IMR-90 (cell line): ENCODE results near the gene ERG. TPM values are rescaled to one million over a fixed set of nuclear protein-coding genes. Genes with fewer than 3 reads are reported as not detected.

ENCODE experiments used
- ATAC-seq: fragments of 200-7000 bp; cut with Tn5 transposase; 2 replicates; pipeline ENCODE4 v1.9.1; 2020; ENCODE audit warnings: low read depth, mild to moderate bottlenecking, moderate library complexity
- BruUV-seq: library from RNA; stranded (reverse); fragments of 400-500 nt; replicated peaks from 2 replicates; lab custom pipeline; 2021; lab: Mats Ljungman, UMichigan
- CTCF ChIA-PET: fragments of 300-600 bp; formaldehyde crosslinking; extraction: SDS; loops from one replicate; lab custom pipeline; 2021; ENCODE audit warnings: antibody characterized with exemption; lab: Yijun Ruan, JAX
- POLR2A ChIA-PET: fragments of 300-600 bp; sonication (Branson Sonifier 250); formaldehyde crosslinking; loops from one replicate; lab custom pipeline; 2022; ENCODE audit warnings: antibody characterized with exemption; ENCODE audit not compliant: unreplicated experiment; lab: Charles Lee
- DNase-seq: peaks from one replicate; pipeline ENCODE4 v3.0.0; 2013
- H2AFZ ChIP-seq: replicated peaks from 2 replicates; pipeline ENCODE3; 2013; ENCODE audit warnings: low read length, mild to moderate bottlenecking; ENCODE audit not compliant: poor library complexity
- H2AK5ac ChIP-seq: 2 replicates; pipeline ENCODE4 v1.6.1; 2013; ENCODE audit warnings: low read depth, low read length, inconsistent platforms
- H2AK9ac ChIP-seq: replicated peaks from 2 replicates; pipeline ENCODE3; 2013; ENCODE audit warnings: mild to moderate bottlenecking, low read depth, low read length, moderate library complexity; ENCODE audit not compliant: poor library complexity
- H2BK120ac ChIP-seq: 2 replicates; pipeline ENCODE4 v1.6.1; 2013; ENCODE audit warnings: low read depth, low read length, inconsistent platforms
- H2BK15ac ChIP-seq: 3 replicates; pipeline ENCODE4 v1.6.1; 2013; ENCODE audit warnings: low read depth, low read length, inconsistent platforms
- H2BK20ac ChIP-seq: 2 replicates; pipeline ENCODE4 v1.6.1; 2013; ENCODE audit warnings: low read depth, mild to moderate bottlenecking, inconsistent platforms, low read length, moderate library complexity
- H2BK5ac ChIP-seq: 2 replicates; pipeline ENCODE4 v1.6.1; 2013; ENCODE audit warnings: mild to moderate bottlenecking, low read depth, low read length, inconsistent platforms; ENCODE audit not compliant: poor library complexity, severe bottlenecking
- H3K14ac ChIP-seq: replicated peaks from 2 replicates; pipeline ENCODE4 v1.6.1; 2013; ENCODE audit warnings: low read depth, low read length, inconsistent platforms
- H3K18ac ChIP-seq: 2 replicates; pipeline ENCODE4 v1.6.1; 2013; ENCODE audit warnings: low read depth, low read length, control low read depth
- H3K23ac ChIP-seq: 2 replicates; pipeline ENCODE4 v1.6.1; 2013; ENCODE audit warnings: low read depth, low read length, inconsistent platforms
- H3K27ac ChIP-seq: 2 replicates; pipeline ENCODE4 v1.5.1; 2013; ENCODE audit warnings: mild to moderate bottlenecking, control low read depth, low read length; ENCODE audit not compliant: insufficient read depth
- H3K27me3 ChIP-seq: 2 replicates; pipeline ENCODE4 v1.6.1; 2013; ENCODE audit warnings: low read length; ENCODE audit not compliant: control insufficient read depth, insufficient read depth
- H3K36me3 ChIP-seq: 2 replicates; pipeline ENCODE4 v1.6.1; 2013; ENCODE audit warnings: low read length, mixed read lengths; ENCODE audit not compliant: control insufficient read depth, insufficient read depth
- H3K4ac ChIP-seq: 2 replicates; pipeline ENCODE4 v1.6.1; 2013; ENCODE audit warnings: low read depth, low read length, inconsistent platforms
- H3K4me1 ChIP-seq: 2 replicates; pipeline ENCODE4 v1.6.1; 2013; ENCODE audit warnings: low read length, mixed read lengths; ENCODE audit not compliant: control insufficient read depth, insufficient read depth
- H3K4me2 ChIP-seq: 2 replicates; pipeline ENCODE4 v1.6.1; 2013; ENCODE audit warnings: low read depth, mild to moderate bottlenecking, control low read depth, low read length, moderate library complexity
- H3K4me3 ChIP-seq: 2 replicates; pipeline ENCODE4 v1.5.1; 2013; ENCODE audit warnings: low read depth, mild to moderate bottlenecking, control low read depth, low read length, moderate library complexity; ENCODE audit not compliant: insufficient read depth
- H3K56ac ChIP-seq: 2 replicates; pipeline ENCODE4 v1.6.1; 2013; ENCODE audit warnings: low read length, inconsistent platforms; ENCODE audit not compliant: insufficient read depth; ENCODE audit errors: extremely low read depth
- H3K79me1 ChIP-seq, 2 experiments: 2 replicates each; pipeline ENCODE4 v1.6.1; 2013; ENCODE audit warnings: low read length in 2 of 2, inconsistent platforms in 1 of 2, low read depth in 1 of 2
- H3K9ac ChIP-seq: 2 replicates; pipeline ENCODE4 v1.6.1; 2013; ENCODE audit warnings: low read depth, low read length, control low read depth
- H3K9me1 ChIP-seq: 2 replicates; pipeline ENCODE4 v1.6.1; 2013; ENCODE audit warnings: low read length, inconsistent platforms; ENCODE audit not compliant: insufficient read depth
- H3K9me3 ChIP-seq: 2 replicates; pipeline ENCODE4 v1.6.1; 2013; ENCODE audit warnings: low read length; ENCODE audit not compliant: control insufficient read depth, insufficient read depth
- H4K20me1 ChIP-seq: 2 replicates; pipeline ENCODE4 v1.6.1; 2013; ENCODE audit warnings: low read length, inconsistent platforms; ENCODE audit not compliant: insufficient read depth
- H4K5ac ChIP-seq: 2 replicates; pipeline ENCODE4 v1.6.1; 2013; ENCODE audit warnings: mild to moderate bottlenecking, low read depth, low read length, control low read depth
- H4K8ac ChIP-seq, 2 experiments: 2 replicates each; pipeline ENCODE4 v1.6.1; 2013; ENCODE audit warnings: low read depth in 2 of 2, low read length in 2 of 2, control low read depth in 1 of 2, inconsistent platforms in 1 of 2
- H4K91ac ChIP-seq: 2 replicates; pipeline ENCODE4 v1.6.1; 2013; ENCODE audit warnings: low read depth, low read length, inconsistent platforms; ENCODE audit not compliant: insufficient read depth
- BHLHE40 ChIP-seq: fragments of 150-350 bp; IDR thresholded peaks from 2 replicates; pipeline ENCODE4 v1.6.1; 2016; ENCODE audit warnings: mild to moderate bottlenecking, low read depth, low read length
- CEBPB ChIP-seq: IDR thresholded peaks from 2 replicates; pipeline ENCODE4 v1.6.1; 2012; ENCODE audit warnings: low read depth, low read length, improper control_type of control experiment
- CHD1 ChIP-seq: IDR thresholded peaks from 2 replicates; pipeline ENCODE4 v1.6.1; 2012; ENCODE audit warnings: low read depth, low read length, improper control_type of control experiment
- CTCF ChIP-seq: conservative IDR thresholded peaks from 2 replicates; pipeline ENCODE4 v1.5.1; 2012; ENCODE audit warnings: mild to moderate bottlenecking, low read depth, low read length, improper control_type of control experiment
- ELK1 ChIP-seq: fragments of 150-350 bp; IDR thresholded peaks from 2 replicates; pipeline ENCODE4 v1.6.1; 2016; ENCODE audit warnings: low read depth, mild to moderate bottlenecking, low read length, moderate library complexity, borderline replicate concordance
- FOS ChIP-seq: fragments of 150-350 bp; IDR thresholded peaks from 2 replicates; pipeline ENCODE4 v1.6.1; 2016; ENCODE audit warnings: low read depth, low read length
- MAFK ChIP-seq: IDR thresholded peaks from 2 replicates; pipeline ENCODE4 v1.6.1; 2012; ENCODE audit warnings: low read depth, low read length, improper control_type of control experiment
- MAZ ChIP-seq: IDR thresholded peaks from 2 replicates; pipeline ENCODE4 v1.6.1; 2012; ENCODE audit warnings: low read depth, mild to moderate bottlenecking, low read length, improper control_type of control experiment, moderate library complexity, borderline replicate concordance
- MXI1 ChIP-seq: IDR thresholded peaks from 2 replicates; pipeline ENCODE4 v1.6.1; 2012; ENCODE audit warnings: low read depth, mild to moderate bottlenecking, low read length, moderate library complexity, borderline replicate concordance
- NFE2L2 ChIP-seq: fragments of 150-350 bp; IDR thresholded peaks from 2 replicates; pipeline ENCODE4 v1.6.1; 2016; ENCODE audit warnings: low read depth, mild to moderate bottlenecking, low read length
- POLR2A ChIP-seq: IDR thresholded peaks from 2 replicates; pipeline ENCODE4 v1.6.1; 2012; ENCODE audit warnings: mild to moderate bottlenecking, low read depth, low read length
- RAD21 ChIP-seq: IDR thresholded peaks from 2 replicates; pipeline ENCODE4 v1.6.1; 2012; ENCODE audit warnings: low read length, improper control_type of control experiment
- RCOR1 ChIP-seq: IDR thresholded peaks from 2 replicates; pipeline ENCODE4 v1.6.1; 2012; ENCODE audit warnings: mild to moderate bottlenecking, low read length, improper control_type of control experiment; ENCODE audit not compliant: insufficient replicate concordance
- RFX5 ChIP-seq: IDR thresholded peaks from 2 replicates; pipeline ENCODE4 v1.8.0; 2012; ENCODE audit warnings: low read depth, mild to moderate bottlenecking, low read length, moderate library complexity
- SMC3 ChIP-seq: fragments of 150-350 bp; IDR thresholded peaks from 2 replicates; pipeline ENCODE4 v1.6.1; 2016; ENCODE audit warnings: low read depth, mild to moderate bottlenecking, antibody characterized with exemption, low read length, moderate library complexity
- USF2 ChIP-seq: fragments of 150-350 bp; IDR thresholded peaks from 2 replicates; pipeline ENCODE4 v1.6.1; 2017; ENCODE audit warnings: mild to moderate bottlenecking, antibody characterized with exemption, low read length, low read depth
- WGBS, 2 experiments: methylation state at CpG; one replicate each; pipeline versions ENCODE4 v1.1.5 to v1.1.7; 2013; ENCODE audit warnings: missing lambda C conversion rate in 2 of 2; ENCODE audit not compliant: insufficient read length in 1 of 2; ENCODE audit errors: extremely low coverage in 2 of 2; 5-methylcytosine and 5-hydroxymethylcytosine counted together
- dilution Hi-C: fragments of 300-500 bp; cut with HindIII; formaldehyde crosslinking; loops from one replicate; pipeline ENCODE4 v1.14.3; 2018; ENCODE audit warnings: low sequenced_read_pairs; ENCODE audit not compliant: unreplicated experiment
- in situ Hi-C: fragments of 300-500 bp; cut with MboI; formaldehyde crosslinking; loops from 3 replicates; pipeline ENCODE4 v1.14.3; 2019; ENCODE audit warnings: low sequenced_read_pairs, inconsistent platforms, mixed read lengths
- intact Hi-C: fragments of 100-400 bp; cut with micrococcal nuclease; formaldehyde crosslinking; loops from 2 replicates; pipeline ENCODE4 v1.10.0; 2022
- polyA plus RNA-seq, 3 experiments: library from polyadenylated mRNA; depleted of rRNA; stranded (reverse); fragments of >200 nt; gene quantifications; 2 replicates each; pipeline ENCODE4 v1.2.3, GENCODE V29; 2012; ENCODE audit warnings: low replicate concordance in 1 of 3
- total RNA-seq: library from RNA; depleted of rRNA; stranded (reverse); fragments of >200 nt; gene quantifications from 2 replicates; pipeline ENCODE4 v1.2.3, GENCODE V29; 2012

The ERG gene
- total and polyA plus RNA-seq, 2 of the 4 experiments (the other 2 are of a cell fraction): not detected

- BruUV-seq: no TSS peak
- Histone ChIP-seq H2BK5ac (no peak overlapping the region), H3K4me2 (no peak overlapping the region), H3K27ac (no peak overlapping the region), H4K91ac (no peak overlapping the region), H2BK15ac (no peak overlapping the region), H4K20me1 (no peaks in the 10 kb centered on the region), H3K4me3 (no peak overlapping the region), H3K23ac (no peak overlapping the region), H4K5ac (no peak overlapping the region), H2BK20ac (no peak overlapping the region), H3K79me1 (no peaks in the 10 kb centered on the region), H4K8ac (no peak overlapping the region), H2AK9ac (no peak overlapping the region), H3K36me3 (no peaks in the 10 kb centered on the region), H3K4me1 (no peaks in the 10 kb centered on the region), H3K14ac (no peak overlapping the region), H3K4ac (no peak overlapping the region), H3K9ac (no peak overlapping the region), H2BK120ac (no peak overlapping the region), H3K56ac (no peak overlapping the region), H2AFZ (no peak overlapping the region), H2AK5ac (no peak overlapping the region), H3K27me3 (peaks cover 36% of the 10 kb centered on the region), H3K18ac (no peak overlapping the region), H3K9me3 (no peaks in the 10 kb centered on the region), H3K9me1 (no peaks in the 10 kb centered on the region)
- POLR2A ChIA-PET: no interaction called here
- ATAC-seq (no peak), DNase-seq (no peak)
- 65% methylated on average over 2 of the region's 13 CpGs; no CpG with 5 or more reads in 1 of the 2 experiments for WGBS, 2 experiments
- in situ Hi-C loops (no loop called here), intact Hi-C loops (no loop called here), dilution Hi-C loops (no loop called here)
- CTCF ChIA-PET: no interaction called here
- no peak for TF ChIP-seq POLR2A
- TF ChIP-seq CHD1: no peak
- TF ChIP-seq ELK1: no peak
- TF ChIP-seq RAD21: no peak
- TF ChIP-seq CTCF: no peak
- no peak for TF ChIP-seq SMC3
- no peak for TF ChIP-seq MAZ
- no peak for TF ChIP-seq CEBPB
- TF ChIP-seq MAFK: no peak
- TF ChIP-seq USF2: no peak
- TF ChIP-seq BHLHE40: no peak
- no peak for TF ChIP-seq NFE2L2
- TF ChIP-seq MXI1: no peak
- no peak for TF ChIP-seq RCOR1
- TF ChIP-seq FOS: no peak
- no peak for TF ChIP-seq RFX5
Observed at GRCh38 chr21:38400195-38400919, 97.9 kb downstream of the ERG start.
